SK-N-SH (cell line): Measurements from ENCODE around the gene MYH1. TPM values are rescaled to one million over a fixed set of nuclear protein-coding genes. Genes with fewer than 3 reads are reported as not detected.

Experiments used
- CTCF ChIA-PET: fragments of 300-600, 350-600 bp; formaldehyde crosslinking; extraction: SDS; loops from one replicate; lab custom pipeline; 2021; lab: Yijun Ruan, JAX
- POLR2A ChIA-PET: fragments of 350-600 bp; sonication (Branson Sonifier 250); formaldehyde crosslinking; extraction: SDS; loops from one replicate; lab custom pipeline; 2020; ENCODE audit warnings: antibody characterized with exemption, inconsistent platforms; lab: Yijun Ruan, JAX
- DNase-seq: peaks from one replicate; pipeline ENCODE4 v3.0.0; 2012
- H2AFZ ChIP-seq: fragments of 200-600 bp; sonication (generic); 2 replicates; pipeline ENCODE4 v1.8.1; 2016; ENCODE audit warnings: antibody characterized with exemption, mild to moderate bottlenecking, low read depth
- H3F3A ChIP-seq: fragments of 200-600 bp; sonication (generic); replicated peaks from 2 replicates; pipeline ENCODE3; 2016; ENCODE audit warnings: antibody characterized with exemption, mild to moderate bottlenecking; ENCODE audit not compliant: insufficient read depth
- H3K27ac ChIP-seq, 2 experiments: fragments of 200-500 bp in 1 of 2; fragments of 200-600 bp in 1 of 2; sonication (Bioruptor generic) in 1 of 2; sonication (generic), shearing (Covaris generic) in 1 of 2; 2 replicates each; pipeline versions ENCODE4 v1.5.1 to v1.6.1; 2014 to 2016; ENCODE audit warnings: low read depth in 2 of 2, inconsistent platforms in 1 of 2, low read length in 1 of 2, mild to moderate bottlenecking in 1 of 2, mixed read lengths in 1 of 2
- H3K27me3 ChIP-seq: fragments of 200-600 bp; sonication (generic), shearing (Covaris generic); 2 replicates; pipeline ENCODE4 v1.6.1; 2016; ENCODE audit warnings: mixed run types; ENCODE audit not compliant: insufficient read depth
- H3K36me3 ChIP-seq, 2 experiments: fragments of 200-500 bp in 1 of 2; fragments of 200-600 bp in 1 of 2; sonication (Bioruptor generic) in 1 of 2; sonication (generic) in 1 of 2; replicated peaks in 1 of 2; 2 replicates each; pipeline versions ENCODE3 to v1.5.1; 2014 to 2016; ENCODE audit warnings: low read length in 1 of 2, mild to moderate bottlenecking in 1 of 2; ENCODE audit not compliant: insufficient read depth in 2 of 2, control insufficient read depth in 1 of 2
- H3K4me1 ChIP-seq, 2 experiments: fragments of 200-500 bp in 1 of 2; fragments of 200-600 bp in 1 of 2; sonication (Bioruptor generic) in 1 of 2; sonication (generic), shearing (Covaris generic) in 1 of 2; 2 replicates each; pipeline versions ENCODE4 v1.5.1 to v1.6.1; 2014 to 2016; ENCODE audit warnings: low read depth in 1 of 2, low read length in 1 of 2, mixed run types in 1 of 2; ENCODE audit not compliant: insufficient read depth in 2 of 2, control insufficient read depth in 1 of 2
- H3K4me2 ChIP-seq: fragments of 200-600 bp; sonication (generic), shearing (Covaris generic); 2 replicates; pipeline ENCODE4 v1.6.1; 2017; ENCODE audit warnings: mixed run types
- H3K4me3 ChIP-seq, 2 experiments: fragments of 200-500 bp in 1 of 2; fragments of 200-600 bp in 1 of 2; sonication (Bioruptor generic) in 1 of 2; sonication (generic), shearing (Covaris generic) in 1 of 2; 2 replicates each; pipeline versions ENCODE4 v1.5.1 to v1.8.1; 2014 to 2016; ENCODE audit warnings: low read depth in 2 of 2, inconsistent platforms in 1 of 2, low read length in 1 of 2, mild to moderate bottlenecking in 1 of 2, mixed read lengths in 1 of 2, moderate library complexity in 1 of 2
- H3K79me2 ChIP-seq: fragments of 200-600 bp; sonication (generic); 2 replicates; pipeline ENCODE4 v1.8.1; 2017; ENCODE audit warnings: mild to moderate bottlenecking; ENCODE audit not compliant: insufficient read depth
- H3K9ac ChIP-seq: fragments of 200-600 bp; sonication (generic); 2 replicates; pipeline ENCODE4 v1.6.1; 2017; ENCODE audit warnings: mixed run types
- H3K9me2 ChIP-seq: fragments of 200-600 bp; sonication (generic); 2 replicates; pipeline ENCODE4 v1.6.1; 2017; ENCODE audit warnings: mixed run types
- H3K9me3 ChIP-seq: fragments of 200-600 bp; sonication (generic); 2 replicates; pipeline ENCODE4 v1.6.1; 2017; ENCODE audit warnings: mixed run types, mild to moderate bottlenecking, moderate library complexity
- H4K20me1 ChIP-seq: fragments of 200-600 bp; sonication (generic); 2 replicates; pipeline ENCODE4 v1.6.1; 2017; ENCODE audit warnings: mild to moderate bottlenecking, mixed run types; ENCODE audit not compliant: insufficient read depth
- ELF1 ChIP-seq: IDR thresholded peaks from 2 replicates; pipeline ENCODE4 v1.4.0; 2012
- EP300 ChIP-seq, 2 experiments: IDR thresholded peaks; 2 replicates each; pipeline versions ENCODE4 v1.4.0 to v1.6.1; 2012; ENCODE audit warnings: borderline replicate concordance in 1 of 2, low read depth in 1 of 2, low read length in 1 of 2
- FOSL2 ChIP-seq: IDR thresholded peaks from 2 replicates; pipeline ENCODE4 v1.4.0; 2012; ENCODE audit warnings: low read depth, mild to moderate bottlenecking, moderate library complexity, borderline replicate concordance
- FOXM1 ChIP-seq: IDR thresholded peaks from 2 replicates; pipeline ENCODE4 v1.4.0; 2012; ENCODE audit warnings: low read depth, mild to moderate bottlenecking
- GABPA ChIP-seq: IDR thresholded peaks from 2 replicates; pipeline ENCODE4 v1.4.0; 2012; ENCODE audit warnings: low read depth, mild to moderate bottlenecking
- POLR2AphosphoS5 ChIP-seq: IDR thresholded peaks from 2 replicates; pipeline ENCODE4 v1.6.1; 2012; ENCODE audit warnings: low read depth, low read length
- RFX5 ChIP-seq: IDR thresholded peaks from 2 replicates; pipeline ENCODE4 v1.6.1; 2012; ENCODE audit warnings: mild to moderate bottlenecking, improper control_type of control experiment, low read length
- SIN3A ChIP-seq: IDR thresholded peaks from 2 replicates; pipeline ENCODE4 v1.6.1; 2012; ENCODE audit warnings: low read depth, mild to moderate bottlenecking, low read length, moderate library complexity, borderline replicate concordance
- SMC3 ChIP-seq: IDR thresholded peaks from 2 replicates; pipeline ENCODE4 v1.6.1; 2012; ENCODE audit warnings: low read depth, low read length, improper control_type of control experiment
- WGBS: methylation state at CpG from one replicate; pipeline ENCODE4 v1.1.6; 2017; ENCODE audit warnings: low lambda C conversion rate; 5-methylcytosine and 5-hydroxymethylcytosine counted together
- polyA plus RNA-seq, 3 experiments: library from polyadenylated mRNA; depleted of rRNA; stranded (reverse); fragments of >200 nt; gene quantifications; 2 replicates each; pipeline ENCODE4 v1.2.3, GENCODE V29; 2012
- TF ChIP-seq, protein P1 (sequence below): fragments of 200-600 bp; sonication (generic); IDR thresholded peaks from 2 replicates; pipeline ENCODE4 v1.6.1; 2017; ENCODE audit warnings: antibody characterized with exemption, mild to moderate bottlenecking, moderate library complexity
- TF ChIP-seq, protein P2 (sequence below): fragments of 150-350 bp; IDR thresholded peaks from 2 replicates; pipeline ENCODE4 v1.6.1; 2017; ENCODE audit warnings: antibody characterized with exemption, low read length, low read depth, borderline replicate concordance

The MYH1 gene
- polyA plus RNA-seq, 1 of the 3 experiments (the other 2 are of a cell fraction) = 0.03 TPM

GRCh38 chr17:10463402-10463801, 54.9 kb downstream of the MYH1 start:
- Histone ChIP-seq H3K27ac (no peak overlapping the region), H3K79me2 (no peaks in the 10 kb centered on the region), H4K20me1 (no peaks in the 10 kb centered on the region), H3K4me1 (no peaks in the 10 kb centered on the region), H3K9ac (no peak overlapping the region), H3K4me2 (no peak overlapping the region), H3K4me3 (no peak overlapping the region), H2AFZ (no peak overlapping the region), H3K9me2 (no peaks in the 10 kb centered on the region), H3K27me3 (no peaks in the 10 kb centered on the region; the same call in 1 of the 2 replicates), H3K9me3 (no peaks in the 10 kb centered on the region), H3F3A (no peaks in the 10 kb centered on the region), H3K36me3 (no peaks in the 10 kb centered on the region)
- 2% methylated on average over 4 of the region's 4 CpGs for WGBS
- ChIA-PET CTCF (no interaction called here), POLR2A (no interaction called here)
- no peak for DNase-seq
- TF ChIP-seq EP300 (IDR thresholded peaks at IDR 0.05; ENCODE audit: borderline replicate concordance in 1 of 2, low read depth in 1 of 2, low read length in 1 of 2) (no peak), ELF1 (no peak), SIN3A (no peak), SMC3 (no peak), FOXM1 (no peak), GABPA (no peak), FOSL2 (no peak), RFX5 (no peak)
- TF ChIP-seq, protein P1, sequence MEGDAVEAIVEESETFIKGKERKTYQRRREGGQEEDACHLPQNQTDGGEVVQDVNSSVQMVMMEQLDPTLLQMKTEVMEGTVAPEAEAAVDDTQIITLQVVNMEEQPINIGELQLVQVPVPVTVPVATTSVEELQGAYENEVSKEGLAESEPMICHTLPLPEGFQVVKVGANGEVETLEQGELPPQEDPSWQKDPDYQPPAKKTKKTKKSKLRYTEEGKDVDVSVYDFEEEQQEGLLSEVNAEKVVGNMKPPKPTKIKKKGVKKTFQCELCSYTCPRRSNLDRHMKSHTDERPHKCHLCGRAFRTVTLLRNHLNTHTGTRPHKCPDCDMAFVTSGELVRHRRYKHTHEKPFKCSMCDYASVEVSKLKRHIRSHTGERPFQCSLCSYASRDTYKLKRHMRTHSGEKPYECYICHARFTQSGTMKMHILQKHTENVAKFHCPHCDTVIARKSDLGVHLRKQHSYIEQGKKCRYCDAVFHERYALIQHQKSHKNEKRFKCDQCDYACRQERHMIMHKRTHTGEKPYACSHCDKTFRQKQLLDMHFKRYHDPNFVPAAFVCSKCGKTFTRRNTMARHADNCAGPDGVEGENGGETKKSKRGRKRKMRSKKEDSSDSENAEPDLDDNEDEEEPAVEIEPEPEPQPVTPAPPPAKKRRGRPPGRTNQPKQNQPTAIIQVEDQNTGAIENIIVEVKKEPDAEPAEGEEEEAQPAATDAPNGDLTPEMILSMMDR = no peak; the same call in 1 of the 2 replicates
- TF ChIP-seq, protein P2, sequence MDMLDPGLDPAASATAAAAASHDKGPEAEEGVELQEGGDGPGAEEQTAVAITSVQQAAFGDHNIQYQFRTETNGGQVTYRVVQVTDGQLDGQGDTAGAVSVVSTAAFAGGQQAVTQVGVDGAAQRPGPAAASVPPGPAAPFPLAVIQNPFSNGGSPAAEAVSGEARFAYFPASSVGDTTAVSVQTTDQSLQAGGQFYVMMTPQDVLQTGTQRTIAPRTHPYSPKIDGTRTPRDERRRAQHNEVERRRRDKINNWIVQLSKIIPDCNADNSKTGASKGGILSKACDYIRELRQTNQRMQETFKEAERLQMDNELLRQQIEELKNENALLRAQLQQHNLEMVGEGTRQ = no peak

DNA sequence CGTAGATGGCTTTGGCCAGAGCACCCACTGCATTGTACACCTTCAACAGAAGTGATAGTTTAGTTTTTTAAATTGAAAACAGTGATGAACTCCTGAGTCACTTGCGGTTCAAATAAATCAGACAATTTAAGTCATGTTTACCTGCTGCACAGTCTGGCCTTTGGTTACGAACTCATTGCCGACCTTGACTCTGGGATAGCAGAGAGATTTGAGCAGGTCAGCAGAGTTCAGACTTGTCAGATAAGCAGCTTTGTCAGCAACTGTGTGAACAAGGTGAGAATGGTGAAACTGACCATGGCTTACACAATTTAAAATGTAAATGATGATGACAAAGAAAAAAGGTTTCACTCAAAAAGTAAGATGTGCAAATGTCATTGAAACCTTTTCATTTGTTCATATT, 58.3 kb downstream of the MYH1 start:
- 2% methylated on average over 4 of the region's 4 CpGs for WGBS
- H4K20me1 ChIP-seq = no peaks in the 10 kb centered on the region
- ChIA-PET POLR2A (no interaction called here), CTCF (no interaction called here)
- no peak overlapping the region for H3K27ac ChIP-seq
- H3K27me3 ChIP-seq = no peaks in the 10 kb centered on the region; the same call in 1 of the 2 replicates
- no peak overlapping the region for H2AFZ ChIP-seq
- no peaks in the 10 kb centered on the region for H3K9me2 ChIP-seq
- no peak for TF ChIP-seq POLR2AphosphoS5
- TF ChIP-seq ELF1 = no peak
- no peak for TF ChIP-seq SIN3A
- no peak overlapping the region for H3K4me3 ChIP-seq
- DNase-seq = no peak
- no peaks in the 10 kb centered on the region for H3F3A ChIP-seq
- H3K36me3 ChIP-seq = no peaks in the 10 kb centered on the region
- no peak overlapping the region for H3K4me2 ChIP-seq
- no peaks in the 10 kb centered on the region for H3K4me1 ChIP-seq
- H3K79me2 ChIP-seq = no peaks in the 10 kb centered on the region
- no peaks in the 10 kb centered on the region for H3K9me3 ChIP-seq
- H3K9ac ChIP-seq = no peak overlapping the region
